Mesenteric fat pad (tissue), 1 donor: ENCODE data around the gene C12orf57. TPM values are rescaled to one million over a fixed set of nuclear protein-coding genes. Genes with fewer than 3 reads are reported as not detected.
A peak's percentile ranks its signal among the peaks of the same experiment; 100 is the strongest.

Experiments used
- DNase-seq: peaks from one replicate; pipeline ENCODE4 v3.0.0-alpha.2; 2020; ENCODE audit warnings: low spot score
- total RNA-seq: library from RNA; stranded (reverse); fragmentation: NEBNext Ultra II Directional; extraction: Animal tissue kit (Norgen Biotek cat#: 25700); gene quantifications from one replicate; pipeline ENCODE4 v1.2.1, GENCODE V29; 2021
- donor health status: DM: yes; HTN: yes; CAD: no.

C12orf57 gene
- total RNA-seq, 1 donor from 2014 or later = 125 TPM

GRCh38 chr12:6963016-6963731, 19.4 kb downstream of the C12orf57 start:
- DNase-seq = no peak

- DNase-seq = no peak
Measured at GRCh38 chr12:6963791-6964413, 20.1 kb downstream of the C12orf57 start.

- no peak for DNase-seq
Measured at GRCh38 chr12:6964605-6965025, 20.8 kb downstream of the C12orf57 start.

GRCh38 chr12:6965026-6965661, 21.3 kb downstream of the C12orf57 start:
- no peak for DNase-seq

GRCh38 chr12:6965714-6966113, 21.9 kb downstream of the C12orf57 start:
- DNase-seq = no peak

GRCh38 chr12:6966351-6966750, 22.5 kb downstream of the C12orf57 start:
- DNase-seq = no peak

- DNase-seq = no peak
Measured at GRCh38 chr12:6967651-6968100, 23.9 kb downstream of the C12orf57 start.

GRCh38 chr12:6968426-6968825, 24.6 kb downstream of the C12orf57 start:
- no peak for DNase-seq

GRCh38 chr12:6970096-6970527, 26.3 kb downstream of the C12orf57 start:
- no peak for DNase-seq

GRCh38 chr12:6974180-6974579, 30.4 kb downstream of the C12orf57 start:
- DNase-seq = peak; percentile 51

- DNase-seq = no peak
Measured at GRCh38 chr12:6975297-6976032, 31.6 kb downstream of the C12orf57 start.

- peak; percentile 49 for DNase-seq
Measured at GRCh38 chr12:6977653-6978052, 33.8 kb downstream of the C12orf57 start.

- peak; percentile 53 for DNase-seq
Measured at GRCh38 chr12:6978188-6978587, 34.4 kb downstream of the C12orf57 start.

GRCh38 chr12:6978611-6979011, 34.8 kb downstream of the C12orf57 start:
- DNase-seq = no peak

GRCh38 chr12:6979021-6979420, 35.2 kb downstream of the C12orf57 start:
- peak; percentile 55 for DNase-seq

GRCh38 chr12:6979453-6979852, 35.6 kb downstream of the C12orf57 start:
- DNase-seq = no peak

GRCh38 chr12:6980075-6980474, 36.3 kb downstream of the C12orf57 start:
- DNase-seq = no peak

- no peak for DNase-seq
Measured at GRCh38 chr12:6980740-6981139, 36.9 kb downstream of the C12orf57 start.

GRCh38 chr12:6981152-6982052, 37.6 kb downstream of the C12orf57 start:
- DNase-seq = no peak

- DNase-seq = no peak
Measured at GRCh38 chr12:6982532-6982931, 38.7 kb downstream of the C12orf57 start.
